GM18499 (cell line): ENCODE data around the gene MCCC2.
A peak's percentile ranks its signal among the peaks of the same experiment; 100 is the strongest.
"Not testable (repeated sequence)": the region's sequence is repeated elsewhere in the genome, so short reads cannot be mapped to it uniquely, and the experiment has no call there.

Experiments
- ATAC-seq: cut with Tn5 transposase; IDR thresholded peaks from one replicate; pipeline ENCODE4 v1.9.1; 2021; ENCODE audit warnings: moderate number of reproducible peaks; ENCODE audit not compliant: insufficient read depth, unreplicated experiment

The MCCC2 gene

GRCh38 chr5:71586941-71587765 is at the start of gene MCCC2:
MCCC2 (plus strand) TSS chr5:71587340; CDS start chr5:71587426, 86 bp downstream.
- peak; percentile 93 for ATAC-seq

- no peak for ATAC-seq
Observed at GRCh38 chr5:71537687-71538086, 49.5 kb upstream of the MCCC2 start.

- ATAC-seq: not testable (repeated sequence)
Observed at GRCh38 chr5:71550885-71551284, 36.3 kb upstream of the MCCC2 start.

GRCh38 chr5:71551582-71551981 is 35.6 kb upstream of the MCCC2 start:
- ATAC-seq: not testable (repeated sequence)

- not testable (repeated sequence) for ATAC-seq
Observed at GRCh38 chr5:71552026-71552749, 35.0 kb upstream of the MCCC2 start.

- ATAC-seq: no peak
Observed at GRCh38 chr5:71563161-71563560, 24.0 kb upstream of the MCCC2 start.

- ATAC-seq: no peak
Observed at GRCh38 chr5:71564895-71565294, 22.2 kb upstream of the MCCC2 start.

GRCh38 chr5:71569748-71570509 is 17.2 kb upstream of the MCCC2 start:
- ATAC-seq: no peak

- not testable (repeated sequence) for ATAC-seq
Observed at GRCh38 chr5:71571811-71572210, 15.3 kb upstream of the MCCC2 start.

GRCh38 chr5:71573591-71573990 is 13.5 kb upstream of the MCCC2 start:
- no peak for ATAC-seq

GRCh38 chr5:71575588-71575987 is 11.6 kb upstream of the MCCC2 start:
- ATAC-seq: not testable (repeated sequence)

GRCh38 chr5:71576241-71576640 is 10.9 kb upstream of the MCCC2 start:
- no peak for ATAC-seq

- ATAC-seq: not testable (repeated sequence)
Observed at GRCh38 chr5:71577839-71578238, 9.3 kb upstream of the MCCC2 start.

- no peak for ATAC-seq
Observed at GRCh38 chr5:71582945-71583584, 4.1 kb upstream of the MCCC2 start.

GRCh38 chr5:71586052-71586940 is 844 bp upstream of the MCCC2 start:
- no peak for ATAC-seq

- ATAC-seq: no peak
Observed at GRCh38 chr5:71587766-71588532, 809 bp downstream of the MCCC2 start.

GRCh38 chr5:71588533-71588885 is 1.4 kb downstream of the MCCC2 start:
- ATAC-seq: no peak

GRCh38 chr5:71589903-71590302 is 2.8 kb downstream of the MCCC2 start:
- ATAC-seq: no peak

GRCh38 chr5:71591100-71591499 is 4.0 kb downstream of the MCCC2 start:
- no peak for ATAC-seq
